MM.1S (cell line): ENCODE results near the gene CC2D2A.

Experiments used
- DNase-seq: peaks from one replicate; pipeline ENCODE4 v3.0.0-alpha.2; 2015
- H2AFZ ChIP-seq: fragments of 300-600 bp; sonication (generic); 2 replicates; pipeline ENCODE4 v1.6.0; 2016; ENCODE audit warnings: antibody characterized with exemption, low read length
- H3F3A ChIP-seq: fragments of 300-600 bp; sonication (generic); 2 replicates; pipeline ENCODE4 v1.6.1; 2016; ENCODE audit warnings: mild to moderate bottlenecking, antibody characterized with exemption, low read length, moderate library complexity, mixed read lengths; ENCODE audit not compliant: insufficient read depth
- H3K27ac ChIP-seq: fragments of 300-600 bp; sonication (generic); 2 replicates; pipeline ENCODE4 v1.5.1; 2016; ENCODE audit warnings: mild to moderate bottlenecking, low read length
- H3K27me3 ChIP-seq: fragments of 300-600 bp; sonication (generic); replicated peaks from 2 replicates; pipeline ENCODE4 v1.6.0; 2016; ENCODE audit warnings: low read length; ENCODE audit not compliant: insufficient read depth
- H3K36me3 ChIP-seq: fragments of 300-600 bp; sonication (generic); replicated peaks from 2 replicates; pipeline ENCODE4 v1.6.1; 2016; ENCODE audit warnings: mild to moderate bottlenecking, low read length, mixed read lengths; ENCODE audit not compliant: insufficient read depth
- H3K4me1 ChIP-seq: fragments of 300-600 bp; sonication (generic); 2 replicates; pipeline ENCODE4 v1.6.1; 2016; ENCODE audit warnings: low read length, mixed read lengths
- H3K4me2 ChIP-seq: fragments of 300-600 bp; sonication (generic); 2 replicates; pipeline ENCODE4 v1.6.0; 2016; ENCODE audit warnings: low read depth, low read length
- H3K4me3 ChIP-seq: fragments of 300-600 bp; sonication (generic); 2 replicates; pipeline ENCODE4 v1.5.1; 2016; ENCODE audit warnings: low read length, mixed read lengths
- H3K79me2 ChIP-seq: fragments of 300-600 bp; sonication (generic); 2 replicates; pipeline ENCODE4 v1.6.1; 2016; ENCODE audit warnings: mixed run types, low read length, mixed read lengths
- H3K9ac ChIP-seq: fragments of 300-600 bp; sonication (generic); 2 replicates; pipeline ENCODE4 v1.6.1; 2016; ENCODE audit warnings: low read length, mixed read lengths
- H3K9me2 ChIP-seq: fragments of 300-600 bp; sonication (generic); replicated peaks from 2 replicates; pipeline ENCODE4 v1.6.1; 2016; ENCODE audit warnings: mild to moderate bottlenecking, low read length, mixed read lengths; ENCODE audit not compliant: insufficient read depth
- H3K9me3 ChIP-seq: fragments of 300-600 bp; sonication (generic); replicated peaks from 2 replicates; pipeline ENCODE4 v1.6.1; 2016; ENCODE audit warnings: mild to moderate bottlenecking, low read length, mixed read lengths; ENCODE audit not compliant: insufficient read depth
- H4K20me1 ChIP-seq: fragments of 300-600 bp; sonication (generic); 2 replicates; pipeline ENCODE4 v1.6.1; 2016; ENCODE audit warnings: mild to moderate bottlenecking, low read length, moderate library complexity, mixed read lengths; ENCODE audit not compliant: insufficient read depth
- CTCF ChIP-seq: fragments of 300-600 bp; sonication (generic); IDR thresholded peaks from 2 replicates; pipeline ENCODE4 v1.5.1; 2016; ENCODE audit warnings: antibody characterized with exemption, low read length, mixed read lengths
- EZH2 ChIP-seq: fragments of 300-600 bp; sonication (generic); optimal IDR thresholded peaks from 2 replicates; pipeline ENCODE3; 2017; ENCODE audit warnings: low read depth, mild to moderate bottlenecking, antibody characterized with exemption, low read length, mixed read lengths
- EZH2phosphoT487 ChIP-seq: fragments of 300-600 bp; sonication (generic); IDR thresholded peaks from 2 replicates; pipeline ENCODE4 v1.6.1; 2018; ENCODE audit warnings: antibody characterized with exemption, low read length

CC2D2A gene

GRCh38 chr4:15488658-15489470 lies 19.2 kb downstream of the CC2D2A start:
- Histone ChIP-seq H3K27ac (no peak overlapping the region), H3K4me3 (no peak overlapping the region), H3K36me3 (no peaks in the 10 kb centered on the region), H3K9ac (no peak overlapping the region), H4K20me1 (no peaks in the 10 kb centered on the region), H3K9me3 (no peaks in the 10 kb centered on the region), H3K79me2 (no peaks in the 10 kb centered on the region), H2AFZ (no peak overlapping the region), H3F3A (no peaks in the 10 kb centered on the region), H3K4me1 (no peaks in the 10 kb centered on the region), H3K27me3 (no peaks in the 10 kb centered on the region), H3K4me2 (no peak overlapping the region), H3K9me2 (no peaks in the 10 kb centered on the region)
- DNase-seq, result no peak
- TF ChIP-seq CTCF, result no peak
- TF ChIP-seq EZH2phosphoT487, result no peak
- TF ChIP-seq EZH2, result no peak

GRCh38 chr4:15489551-15489950 lies 19.9 kb downstream of the CC2D2A start:
- H3K9me3 ChIP-seq, result no peaks in the 10 kb centered on the region
- no peak overlapping the region for H3K4me3 ChIP-seq
- H3K9ac ChIP-seq, result no peak overlapping the region
- H3K9me2 ChIP-seq, result no peaks in the 10 kb centered on the region
- no peaks in the 10 kb centered on the region for H4K20me1 ChIP-seq
- H3K79me2 ChIP-seq, result no peaks in the 10 kb centered on the region
- H3K4me2 ChIP-seq, result no peak overlapping the region
- H3F3A ChIP-seq, result no peaks in the 10 kb centered on the region
- H2AFZ ChIP-seq, result no peak overlapping the region
- DNase-seq, result no peak
- H3K27ac ChIP-seq, result no peak overlapping the region
- no peaks in the 10 kb centered on the region for H3K27me3 ChIP-seq
- TF ChIP-seq EZH2phosphoT487, result no peak
- TF ChIP-seq EZH2, result no peak
- no peak for TF ChIP-seq CTCF
- no peaks in the 10 kb centered on the region for H3K4me1 ChIP-seq
- H3K36me3 ChIP-seq, result no peaks in the 10 kb centered on the region

GRCh38 chr4:15493411-15493810 lies 23.7 kb downstream of the CC2D2A start:
- no peaks in the 10 kb centered on the region for H3K9me3 ChIP-seq
- no peak overlapping the region for H3K4me3 ChIP-seq
- no peaks in the 10 kb centered on the region for H4K20me1 ChIP-seq
- H3K27ac ChIP-seq, result no peak overlapping the region
- no peaks in the 10 kb centered on the region for H3F3A ChIP-seq
- no peak overlapping the region for H3K9ac ChIP-seq
- H2AFZ ChIP-seq, result no peak overlapping the region
- H3K4me2 ChIP-seq, result no peak overlapping the region
- no peaks in the 10 kb centered on the region for H3K4me1 ChIP-seq
- H3K36me3 ChIP-seq, result no peaks in the 10 kb centered on the region
- no peaks in the 10 kb centered on the region for H3K9me2 ChIP-seq
- H3K79me2 ChIP-seq, result no peaks in the 10 kb centered on the region
- no peak for TF ChIP-seq EZH2
- no peak for TF ChIP-seq EZH2phosphoT487
- TF ChIP-seq CTCF, result no peak
- DNase-seq, result no peak
- no peaks in the 10 kb centered on the region for H3K27me3 ChIP-seq
